Measurements from ENCODE around the gene CDK1. TPM values are rescaled to one million over a fixed set of nuclear protein-coding genes. Genes with fewer than 3 reads are reported as not detected.

CDK1 gene
- total and polyA plus RNA-seq, 10 of the 15 experiments (the other 5 are each of a cell fraction or from before 2014, with no cell fraction given): 81.5 to 361 (median 133) TPM

- TF ChIP-seq PRDM15 (CRISPR knock-in tag; IDR thresholded peaks at IDR 0.05) (no peak), CHD4 (IDR thresholded peaks at IDR 0.05) (no peak), NFXL1 (IDR thresholded peaks at IDR 0.05; ENCODE audit: borderline replicate concordance) (no peak)
These were observed 10.9 kb upstream of the CDK1 start (continued) for GRCh38 chr10:60767424-60767823.

DNA sequence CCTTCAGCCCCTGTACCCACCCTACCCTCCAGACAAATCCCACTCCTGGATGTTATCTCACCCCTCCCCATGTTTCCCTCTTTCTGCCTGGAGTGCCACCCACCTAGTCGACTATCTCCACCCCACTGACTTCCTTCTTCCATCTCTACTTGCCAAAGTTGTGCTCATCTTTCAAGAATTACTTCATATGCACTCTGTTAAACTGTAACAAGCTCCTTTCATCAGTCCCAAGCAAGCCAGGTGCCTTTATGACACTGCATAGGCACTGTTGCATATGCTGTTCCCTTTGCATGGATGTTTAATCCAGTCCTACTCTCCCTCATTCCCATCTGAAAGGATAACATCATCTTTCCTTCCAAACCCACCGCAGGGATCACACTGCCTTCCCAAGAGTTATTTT is 8.9 kb upstream of the CDK1 start:
- POLR2A ChIA-PET: no interaction called here
- DNase-seq (ENCODE audit: low read depth, low spot score) (no peak), ATAC-seq (no peak), FAIRE-seq (no peak)
- no peak overlapping the region for H3K27ac ChIP-seq (ENCODE audit: control insufficient read depth, insufficient read depth)
- intact Hi-C loops (cut with micrococcal nuclease; ENCODE audit: unreplicated experiment) (loop anchor here (5.0 kb wide), 2 partner anchors 117 to 222 kb away; no protein-coding TSS in a partner anchor), in situ Hi-C loops (cut with MboI) (no loop called here)
- H3K9me3 ChIP-seq (replicated peaks; ENCODE audit: control insufficient read depth, insufficient read depth, low read length): no peaks in the 10 kb centered on the region
- 43% methylated on average over 2 of the region's 2 CpGs for WGBS (ENCODE audit: insufficient coverage, insufficient replicate concordance, low lambda C conversion rate, missing lambda C conversion rate)
- H3K79me2 ChIP-seq (ENCODE audit: control insufficient read depth, insufficient read depth, low read length): no peaks in the 10 kb centered on the region
- no peak overlapping the region for H2AFZ ChIP-seq (ENCODE audit: control insufficient read depth, low read depth, low read length)
- RAD21 ChIA-PET (ENCODE audit: unreplicated experiment): interaction anchor here (0.8 kb wide), 1 partner anchor 34 kb away, joined by 3 read pairs; no protein-coding TSS in a partner anchor
- SMC1A ChIA-PET (ENCODE audit: uncharacterized antibody, unreplicated experiment): interaction anchor here (1.3 to 1.4 kb wide), 2 partner anchors 9 to 15 kb away, joined by 3 read pairs; no protein-coding TSS in a partner anchor
- no TSS peak for BruUV-seq (replicated peaks)
- no peak overlapping the region for H3K4me2 ChIP-seq (ENCODE audit: control insufficient read depth, insufficient read depth)
- CTCF ChIA-PET: interaction anchor here (0.6 to 1.8 kb wide), 8 partner anchors 9 to 331 kb away, joined by 3 to 5 read pairs (median 4); partner anchors contain the start of gene CDK1
- no peak for TF ChIP-seq TBL1XR1 (IDR thresholded peaks at IDR 0.05; ENCODE audit: low read depth, low read length)
- no peak for TF ChIP-seq NBN (IDR thresholded peaks at IDR 0.05)
- TF ChIP-seq BACH1 (IDR thresholded peaks at IDR 0.05; ENCODE audit: borderline replicate concordance): no peak
- no peak for TF ChIP-seq POLR2AphosphoS5 (IDR thresholded peaks at IDR 0.05; ENCODE audit: low read length)
- no peak for TF ChIP-seq TCF7 (IDR thresholded peaks at IDR 0.05; ENCODE audit: borderline replicate concordance)
- TF ChIP-seq PRDM15 (CRISPR knock-in tag; IDR thresholded peaks at IDR 0.05): no peak
- no peak for TF ChIP-seq NFYA (IDR thresholded peaks at IDR 0.05; ENCODE audit: borderline replicate concordance, low read depth, low read length)
- no peak for TF ChIP-seq E2F4 (IDR thresholded peaks at IDR 0.05; ENCODE audit: low read depth, low read length)
- no peak for TF ChIP-seq CBX5 (IDR thresholded peaks at IDR 0.05; ENCODE audit: low read depth)
- no peaks in the 10 kb centered on the region for H3K36me3 ChIP-seq (ENCODE audit: control insufficient read depth in 2 of 2, insufficient read depth in 2 of 2, low read length in 1 of 2)
- no peaks in the 10 kb centered on the region for H3K27me3 ChIP-seq (replicated peaks in 1 of 2; ENCODE audit: control insufficient read depth in 2 of 2, insufficient read depth in 2 of 2, low read length in 1 of 2)
- no peaks in the 10 kb centered on the region for H4K20me1 ChIP-seq (ENCODE audit: control insufficient read depth, insufficient read depth)
- H3K9ac ChIP-seq (ENCODE audit: control insufficient read depth, insufficient read depth, low read length): no peak overlapping the region
- H3K4me3 ChIP-seq: no peak overlapping the region
- H3K4me1 ChIP-seq (ENCODE audit: control insufficient read depth, insufficient read depth, low read length): no peaks in the 10 kb centered on the region

Measured in GM12878 (cell line).